DMS53 treated with DMSO at 0.1 percent for 48 hours (cell line): ENCODE measurements around the gene PDE6A.

Experiments used
- DNase-seq: peaks from one replicate; lab custom pipeline; 2025; ENCODE audit not compliant: unreplicated experiment; lab: John Stamatoyannopoulos, UW

Gene PDE6A

GRCh38 chr5:149930749-149931574 is 13.6 kb downstream of the PDE6A start:
- no peak for DNase-seq

DNA sequence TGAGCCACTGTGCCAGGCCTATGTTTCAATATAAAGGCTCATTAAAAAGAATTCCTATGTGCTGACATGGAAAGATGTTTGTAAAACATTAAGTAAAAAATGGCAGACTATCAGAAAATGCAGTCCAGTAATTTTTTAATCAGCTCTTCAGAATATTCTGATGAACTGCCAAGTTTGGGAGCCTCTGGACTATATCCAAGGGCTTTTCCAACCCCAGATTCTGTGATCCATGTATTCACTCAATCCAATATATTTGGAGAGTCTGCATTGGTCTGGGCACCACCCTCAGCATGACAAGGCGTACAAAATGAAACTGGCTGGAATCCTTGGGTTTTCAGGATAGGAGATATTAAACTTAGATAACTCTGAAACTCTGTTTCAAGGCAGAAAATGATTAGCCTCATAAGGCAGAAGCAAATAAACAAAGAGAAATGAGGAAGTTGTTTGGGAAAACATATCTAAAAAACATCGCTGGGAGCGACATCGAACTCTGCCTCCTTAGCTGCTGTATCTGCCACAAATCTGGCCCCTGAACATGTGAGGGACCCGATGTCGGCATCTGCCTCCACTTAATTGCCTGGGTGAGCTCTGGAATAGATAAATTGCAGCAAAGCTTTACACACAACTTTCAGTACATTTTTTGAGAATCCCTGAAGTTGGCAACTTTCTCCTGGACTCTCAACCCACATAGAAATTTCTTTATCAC is 14.4 kb downstream of the PDE6A start:
- no peak for DNase-seq

DNA sequence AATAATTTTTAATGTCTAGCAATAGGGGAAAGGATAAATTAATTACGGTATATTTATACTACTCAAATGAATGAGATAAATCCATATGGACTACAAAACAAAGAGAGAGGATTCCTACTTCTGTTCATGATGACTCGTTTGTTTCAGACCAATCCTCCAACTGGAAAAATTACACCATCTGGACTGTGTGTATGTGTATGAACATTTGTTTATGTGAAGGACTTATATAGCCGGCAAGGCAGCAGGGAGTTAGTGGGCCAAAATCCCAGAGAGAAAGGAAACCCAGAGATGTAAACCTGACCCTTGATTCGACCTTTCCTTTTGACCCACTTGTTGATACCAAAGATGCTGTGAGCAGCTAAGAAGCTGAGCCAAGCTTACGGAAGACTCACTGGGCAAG is 20.1 kb downstream of the PDE6A start:
- no peak for DNase-seq

DNA sequence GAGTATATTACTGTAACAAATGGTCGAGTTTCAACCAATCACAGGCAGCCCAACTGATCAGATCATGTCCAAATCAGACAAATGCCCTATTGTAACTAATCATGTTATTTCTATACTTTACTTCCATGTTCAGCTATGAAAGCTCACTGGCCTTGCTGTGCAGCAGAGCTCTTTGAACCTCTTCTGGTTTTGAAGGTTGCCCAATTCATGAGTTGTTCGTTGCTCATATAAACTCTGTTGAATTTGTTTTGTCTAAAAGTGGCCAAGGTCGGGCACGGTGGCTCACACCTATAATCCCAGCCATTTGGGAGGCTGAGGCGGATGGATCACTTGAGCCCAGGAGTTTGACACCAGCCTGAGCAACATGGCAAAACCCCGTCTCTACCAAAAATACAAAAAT is 21.6 kb downstream of the PDE6A start:
- DNase-seq = no peak

GRCh38 chr5:149921597-149921996 is 23.0 kb downstream of the PDE6A start:
- no peak for DNase-seq

GRCh38 chr5:149917073-149917676 is 27.4 kb downstream of the PDE6A start:
- DNase-seq = no peak

DNA sequence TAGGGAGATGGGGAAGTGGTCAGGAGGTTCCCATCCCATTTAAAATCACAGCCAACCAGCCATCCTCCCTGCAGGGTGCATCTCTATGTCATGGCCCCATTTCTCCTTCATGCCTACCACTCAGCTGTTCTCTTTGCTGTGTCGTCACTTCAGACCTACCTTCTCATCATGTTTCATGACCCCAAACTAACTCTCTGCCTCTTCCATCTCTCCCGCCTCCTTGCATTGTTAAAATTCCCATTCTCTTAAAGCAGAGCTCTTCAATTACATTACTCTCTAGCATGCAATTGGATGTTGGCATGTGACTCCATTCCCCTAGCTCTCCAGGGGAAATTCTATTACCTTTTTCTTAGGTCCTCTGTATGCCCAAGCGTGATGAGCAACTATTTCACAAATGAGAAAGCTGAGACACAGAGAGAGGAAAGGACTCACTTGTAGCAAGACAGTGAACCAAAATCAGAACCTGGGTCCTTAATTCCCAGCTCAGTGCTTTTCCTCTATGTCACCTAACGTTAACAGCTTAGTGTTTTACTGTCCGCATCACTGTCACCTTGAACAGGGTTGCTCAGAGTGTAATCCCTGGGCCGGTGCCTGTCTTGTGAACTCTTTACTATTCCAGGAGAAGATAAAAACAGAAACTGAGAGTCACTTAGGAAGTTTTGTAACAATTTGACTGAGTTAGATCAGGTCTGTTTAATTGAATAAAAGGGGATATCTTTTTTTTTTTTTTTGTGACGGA is 28.1 kb downstream of the PDE6A start:
- no peak for DNase-seq

- DNase-seq = no peak
Measured at GRCh38 chr5:149915392-149916260, 29.0 kb downstream of the PDE6A start.

GRCh38 chr5:149913436-149914419 is 30.9 kb downstream of the PDE6A start:
- no peak for DNase-seq

DNA sequence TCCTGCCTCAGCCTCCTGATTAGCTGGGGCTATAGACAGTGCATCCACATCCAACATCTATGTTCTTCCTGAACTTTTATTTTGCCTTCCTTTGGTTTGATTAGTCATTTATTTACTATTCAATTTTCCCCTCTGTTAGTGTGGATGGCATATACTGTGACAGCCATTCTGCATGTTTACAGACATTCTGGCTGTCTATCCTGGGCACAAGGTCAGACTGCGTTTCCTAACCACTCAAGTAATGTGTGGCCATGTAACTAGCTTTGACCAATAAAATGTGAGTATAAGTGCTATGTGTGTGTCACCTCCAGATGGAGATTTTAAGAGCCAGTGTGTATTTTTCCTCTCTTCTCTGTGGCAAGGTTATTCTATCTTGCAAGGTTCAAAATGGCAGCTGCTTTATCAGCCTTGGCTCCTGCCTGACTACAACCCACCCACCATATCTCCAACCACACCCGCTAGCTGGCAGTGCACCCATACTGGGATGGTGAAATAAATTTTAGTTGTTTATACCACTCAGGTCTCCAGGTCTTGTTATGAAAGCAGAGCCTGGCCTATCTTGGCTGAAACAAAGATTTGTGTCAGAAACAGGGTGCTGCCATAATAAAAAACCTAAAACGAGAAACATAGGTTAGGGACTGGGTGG is 32.2 kb downstream of the PDE6A start:
- no peak for DNase-seq

- DNase-seq = no peak
Measured at GRCh38 chr5:149911031-149911430, 33.6 kb downstream of the PDE6A start.

DNA sequence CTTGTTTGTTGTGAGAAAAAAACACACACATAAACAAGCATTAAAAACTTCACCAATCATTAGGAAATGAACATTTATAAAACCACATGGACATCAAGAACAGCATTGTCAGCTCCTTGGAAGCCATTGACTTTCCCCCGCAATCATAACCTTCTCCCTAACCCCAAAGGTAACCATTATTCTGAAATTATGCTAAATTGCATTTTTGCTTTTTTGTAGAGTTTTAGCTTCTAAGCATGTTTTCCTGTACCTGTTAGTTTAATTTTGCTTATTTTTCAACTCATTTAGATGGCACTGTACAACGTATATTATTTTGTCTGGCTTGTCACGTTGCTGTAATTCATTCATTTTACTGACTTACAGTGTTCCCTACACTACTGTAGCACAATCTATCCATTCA is 36.8 kb downstream of the PDE6A start:
- no peak for DNase-seq

DNA sequence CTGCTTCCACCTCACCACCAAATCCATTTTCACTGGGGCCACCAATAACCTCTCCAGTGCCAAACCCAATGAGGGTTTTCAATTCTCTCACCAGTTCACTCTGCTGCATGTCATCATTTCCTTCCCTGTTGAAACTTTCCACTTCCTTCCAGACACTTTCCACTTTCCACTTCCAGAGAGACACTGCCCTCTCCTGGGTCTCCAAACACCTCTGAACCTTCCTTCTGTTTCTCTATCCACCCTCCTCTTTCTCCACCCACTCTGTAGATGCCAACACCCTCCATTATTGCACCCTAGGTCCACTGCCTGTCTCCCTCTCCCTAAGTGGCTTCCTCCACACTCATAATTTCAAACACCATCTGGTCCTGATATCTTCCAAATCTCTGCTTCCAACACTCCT is 39.6 kb downstream of the PDE6A start:
- DNase-seq = no peak

DNA sequence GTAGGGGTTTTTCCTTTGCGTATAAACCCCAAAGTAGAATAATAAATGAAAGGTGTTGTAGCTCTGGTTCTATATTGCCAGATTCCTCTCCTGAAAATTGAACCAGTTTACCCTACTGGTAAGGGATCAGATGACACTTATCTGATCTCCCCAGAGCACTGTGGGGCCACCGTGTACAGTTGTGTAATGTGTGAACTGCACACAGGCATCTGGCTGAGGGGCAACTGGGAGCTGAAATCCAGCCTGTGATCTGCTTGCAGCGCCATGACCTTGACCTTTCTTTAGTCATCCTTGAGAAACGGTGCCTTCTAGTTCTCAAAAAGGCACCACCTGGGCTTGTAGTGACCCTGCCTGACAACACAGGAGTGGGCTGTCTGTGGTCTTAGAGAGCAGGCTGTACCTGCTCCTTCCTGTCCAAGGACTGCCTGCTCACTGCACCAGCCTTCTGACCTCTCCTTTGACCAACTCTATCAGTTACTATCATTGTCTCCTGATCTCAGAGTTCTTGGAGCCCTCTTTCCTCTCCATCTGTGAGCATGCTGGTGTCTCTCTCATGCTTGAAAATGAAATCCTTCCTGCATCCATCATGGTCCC is 40.2 kb downstream of the PDE6A start:
- no peak for DNase-seq

GRCh38 chr5:149903404-149903803 is 41.2 kb downstream of the PDE6A start:
- no peak for DNase-seq

DNA sequence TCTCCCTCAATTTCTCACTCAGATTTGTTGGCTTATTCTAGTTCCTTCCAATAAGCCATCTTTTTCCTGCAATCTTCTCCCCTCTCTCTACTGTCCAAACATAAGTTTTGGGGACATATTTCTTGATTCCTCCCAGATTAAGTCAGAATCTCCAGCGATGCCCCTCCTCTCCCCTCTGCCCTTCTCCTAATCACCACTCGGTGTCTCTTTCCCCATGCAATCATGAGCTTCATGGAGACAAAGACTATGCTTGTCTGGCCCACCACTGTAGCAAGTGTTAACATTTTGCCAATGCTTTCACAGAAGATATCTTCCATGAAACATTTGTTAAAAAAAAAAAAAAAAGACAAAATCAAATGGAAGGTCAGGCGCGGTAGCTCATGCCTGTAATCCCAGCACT is 42.4 kb downstream of the PDE6A start:
- DNase-seq = no peak

DNA sequence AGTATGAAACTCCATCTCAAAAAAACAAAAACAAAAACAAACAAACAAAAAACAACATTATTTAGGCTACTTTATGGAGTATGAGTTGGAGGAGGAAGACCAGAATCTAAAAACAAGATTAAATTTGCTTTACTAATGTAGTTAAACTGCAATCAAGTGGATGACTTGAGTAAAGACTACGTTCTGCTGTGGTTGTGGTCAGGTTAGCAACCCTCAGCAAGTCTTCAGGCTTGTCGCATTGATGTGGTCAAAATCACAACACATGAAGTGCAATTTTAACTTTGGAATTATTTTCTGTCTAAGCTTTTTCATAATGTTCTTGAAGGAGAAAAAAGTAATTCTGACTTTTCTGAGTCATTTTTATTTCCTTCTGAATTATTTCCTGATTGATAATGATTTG is 43.1 kb downstream of the PDE6A start:
- DNase-seq = no peak

- no peak for DNase-seq
Measured at GRCh38 chr5:149900390-149900789, 44.2 kb downstream of the PDE6A start.
